Hippocampal formation (tissue), 2 donors: ENCODE results near the gene POMP.
A peak's percentile ranks its signal among the peaks of the same experiment; 100 is the strongest.

Experiments used
- DNase-seq, 2 donors: peaks; one replicate each; lab custom pipeline; 2025; lab: John Stamatoyannopoulos, UW

POMP gene

GRCh38 chr13:28658796-28659620 lies at the start of gene POMP:
TSS of gene POMP (plus strand) at chr13:28659130. CDS start at chr13:28659185, 55 bp downstream.
- DNase-seq = peak; percentile 84 to 91

- no peak for DNase-seq
Observed at GRCh38 chr13:28609381-28609780, 49.5 kb upstream of the POMP start.

DNA sequence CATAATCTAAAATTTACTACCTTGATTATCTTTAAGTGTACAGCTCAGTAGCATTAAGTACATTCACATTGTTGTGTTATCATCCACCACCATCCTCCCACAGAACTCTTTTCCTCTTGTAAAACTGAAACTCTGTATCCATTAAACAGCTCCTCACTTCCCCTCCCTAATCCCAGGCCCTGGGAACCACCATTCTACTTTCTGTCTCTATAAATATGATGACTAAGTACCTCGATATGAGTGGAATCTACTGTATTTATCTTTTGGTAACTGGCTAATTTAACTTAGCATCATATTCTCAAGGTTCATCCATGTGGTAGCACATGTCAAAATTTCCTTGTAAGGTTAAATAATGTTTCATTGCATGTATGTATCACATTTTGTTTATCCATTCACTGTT lies 49.0 kb upstream of the POMP start:
- no peak for DNase-seq

- no peak for DNase-seq
Observed at GRCh38 chr13:28610996-28611395, 47.9 kb upstream of the POMP start.

DNA sequence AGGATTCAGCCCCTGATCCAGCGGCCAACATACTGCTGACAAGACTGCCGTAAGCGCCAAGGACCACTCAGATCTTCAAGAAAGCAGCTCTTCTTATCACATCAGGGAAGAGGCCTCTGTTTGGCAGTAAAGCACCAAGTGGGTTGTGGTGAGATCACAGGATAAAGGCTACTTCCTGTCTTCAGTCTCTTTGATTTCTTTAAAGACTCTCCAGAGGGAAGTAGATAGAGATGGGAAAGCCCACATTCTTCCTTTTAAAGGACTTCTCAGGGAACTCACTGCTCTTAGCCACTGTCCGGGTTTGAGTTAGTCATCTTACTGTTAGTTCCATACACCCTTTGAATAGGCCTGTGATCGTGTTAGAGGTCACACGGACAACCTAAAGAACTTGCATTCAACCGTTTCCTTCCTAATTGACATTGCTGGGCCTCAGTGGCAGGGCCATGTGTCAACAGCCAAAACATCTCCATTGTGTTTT lies 47.2 kb upstream of the POMP start:
- peak in 1 of 2 donors; percentile 23 for DNase-seq

DNA sequence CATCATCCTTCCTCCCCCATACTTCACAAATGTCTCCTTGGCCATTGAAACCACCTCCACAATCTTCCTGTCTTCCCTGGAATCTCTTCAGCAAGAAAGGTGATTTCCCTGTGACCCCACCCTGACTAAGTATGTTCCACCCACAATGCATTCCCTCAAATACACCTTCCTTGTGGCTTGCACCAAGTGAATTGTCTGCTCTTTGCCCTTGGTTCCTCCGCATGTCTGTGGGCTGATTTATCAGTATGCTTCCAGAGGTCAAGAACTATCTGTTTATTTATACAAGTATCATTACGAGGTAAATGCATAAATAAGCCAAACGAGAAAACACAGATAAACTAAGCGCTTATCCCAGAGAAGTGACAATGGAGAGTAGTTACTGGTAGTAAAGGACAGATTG lies 45.4 kb upstream of the POMP start:
- DNase-seq = no peak

GRCh38 chr13:28615916-28616446 lies 42.9 kb upstream of the POMP start:
- DNase-seq = no peak

DNA sequence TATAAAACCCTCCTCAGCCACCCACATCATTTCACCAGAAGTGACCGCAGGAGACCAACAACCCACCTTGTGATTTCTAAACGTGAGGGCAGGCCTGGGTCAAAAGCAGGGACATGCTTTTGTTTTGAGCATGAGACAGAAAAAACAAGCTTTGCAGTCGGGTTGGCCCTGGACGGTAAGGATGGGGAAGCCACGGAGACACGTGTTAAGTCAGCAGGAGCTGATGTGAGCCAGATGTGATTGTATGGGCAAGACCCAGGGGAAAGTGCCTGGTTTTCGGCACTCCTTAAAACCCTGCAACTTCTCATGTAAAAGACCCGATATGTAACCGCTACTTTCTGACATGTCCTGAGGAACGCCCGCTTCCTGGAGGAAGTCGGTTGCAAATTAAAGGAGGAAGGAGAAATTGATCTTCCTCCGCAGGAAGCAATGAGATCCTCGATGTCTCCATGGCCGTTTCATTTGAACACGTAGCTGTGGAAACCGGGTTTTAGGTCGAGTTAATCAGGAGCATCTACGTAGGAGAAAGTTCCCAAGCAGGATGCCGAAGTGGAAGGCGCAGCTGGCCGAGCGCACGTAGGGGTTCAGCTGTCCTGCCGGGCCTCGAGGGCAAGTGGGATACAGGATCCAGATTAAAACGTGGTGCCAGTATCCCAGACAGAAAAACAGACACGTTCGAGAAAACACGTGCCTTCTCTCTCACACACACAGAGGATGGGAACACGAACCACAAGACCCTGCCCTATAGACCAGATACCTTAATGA lies 40.5 kb upstream of the POMP start:
- DNase-seq = no peak

DNA sequence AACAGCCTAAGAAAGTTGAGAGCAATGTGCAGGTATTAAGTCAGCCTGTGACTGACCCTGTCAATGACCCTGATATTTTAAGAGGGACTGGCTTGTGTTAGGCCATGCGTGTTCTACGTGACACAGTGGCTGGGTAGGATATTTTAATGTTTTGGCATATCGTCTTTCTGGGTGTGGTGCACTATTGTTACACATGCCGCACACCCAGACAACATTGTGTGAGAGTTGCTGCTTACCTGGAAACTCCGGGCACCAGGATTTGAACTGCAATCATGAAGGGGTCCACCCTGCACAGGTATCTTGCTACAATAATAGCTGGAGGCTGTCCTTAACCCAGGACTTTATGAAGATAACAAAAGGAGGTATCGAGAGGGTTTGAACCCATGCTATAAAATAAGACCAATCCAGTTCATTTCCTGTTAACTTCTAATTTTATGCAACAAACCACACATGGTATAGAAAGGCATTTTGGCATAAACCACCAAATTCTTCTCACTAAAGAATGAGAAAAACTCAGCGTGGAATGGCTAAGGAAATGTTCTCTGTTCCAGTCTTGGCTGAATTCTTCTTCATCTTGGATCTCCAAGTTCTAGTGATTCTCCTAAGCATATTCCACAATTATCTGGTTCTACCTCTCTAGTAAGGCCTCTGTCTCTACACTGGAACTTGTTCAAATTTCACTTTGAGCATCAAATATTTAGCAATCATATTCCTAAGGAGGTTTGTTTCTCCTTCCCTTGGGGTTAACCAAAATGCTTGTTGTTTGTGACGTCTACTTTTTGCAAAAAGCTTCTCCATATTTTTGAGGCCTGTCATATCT lies 38.7 kb upstream of the POMP start:
- DNase-seq = no peak

- no peak for DNase-seq
Observed at GRCh38 chr13:28621449-28621848, 37.5 kb upstream of the POMP start.

- DNase-seq = peak; percentile 20 to 23
Observed at GRCh38 chr13:28622286-28622685, 36.6 kb upstream of the POMP start.

DNA sequence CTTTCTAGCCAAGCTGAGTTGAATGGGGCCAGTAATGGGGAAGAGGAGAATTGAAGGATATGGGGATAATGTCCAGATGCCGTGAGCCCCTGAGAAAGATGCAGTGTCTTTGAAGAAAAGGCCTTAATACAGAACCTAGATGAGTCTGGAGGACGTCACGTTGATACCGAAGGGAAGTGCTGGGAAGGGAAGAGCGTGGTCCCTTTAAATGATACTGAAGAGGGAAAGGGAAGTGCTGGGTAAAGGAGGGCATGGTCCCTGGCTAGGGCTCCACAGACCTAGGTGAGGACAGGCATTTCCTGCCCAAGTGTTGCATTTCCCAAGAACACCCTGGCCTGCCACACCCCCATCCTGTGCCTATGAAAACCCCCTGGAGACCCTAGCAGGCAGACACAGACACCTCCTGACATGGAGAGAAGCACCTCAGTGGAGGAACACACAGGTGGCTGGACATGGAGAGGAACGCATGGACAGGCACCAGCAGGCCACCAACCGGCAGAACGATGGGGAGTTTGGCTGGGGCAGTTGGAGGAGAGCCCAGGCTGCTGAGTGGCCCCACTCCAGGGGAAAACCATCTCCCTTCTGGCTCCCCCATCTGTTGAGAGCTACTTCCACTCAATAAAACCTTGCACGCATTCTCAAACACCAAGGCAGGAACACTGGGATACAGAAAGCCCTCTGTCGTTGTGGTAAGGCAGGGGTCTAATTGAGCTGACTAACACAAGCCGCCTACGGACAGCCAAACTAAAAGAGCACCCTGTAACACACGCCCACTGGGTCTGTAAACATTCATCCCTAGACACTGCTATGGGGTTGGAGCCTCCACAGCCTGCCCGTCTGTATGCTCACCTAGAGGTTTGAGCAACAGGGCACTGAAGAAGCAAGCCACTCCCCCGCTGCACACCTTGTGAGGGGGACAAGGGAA lies 34.9 kb upstream of the POMP start:
- no peak for DNase-seq

GRCh38 chr13:28624707-28625432 lies 34.1 kb upstream of the POMP start:
- DNase-seq = no peak

- DNase-seq = no peak
Observed at GRCh38 chr13:28626266-28626665, 32.7 kb upstream of the POMP start.

- no peak for DNase-seq
Observed at GRCh38 chr13:28628241-28628640, 30.7 kb upstream of the POMP start.

DNA sequence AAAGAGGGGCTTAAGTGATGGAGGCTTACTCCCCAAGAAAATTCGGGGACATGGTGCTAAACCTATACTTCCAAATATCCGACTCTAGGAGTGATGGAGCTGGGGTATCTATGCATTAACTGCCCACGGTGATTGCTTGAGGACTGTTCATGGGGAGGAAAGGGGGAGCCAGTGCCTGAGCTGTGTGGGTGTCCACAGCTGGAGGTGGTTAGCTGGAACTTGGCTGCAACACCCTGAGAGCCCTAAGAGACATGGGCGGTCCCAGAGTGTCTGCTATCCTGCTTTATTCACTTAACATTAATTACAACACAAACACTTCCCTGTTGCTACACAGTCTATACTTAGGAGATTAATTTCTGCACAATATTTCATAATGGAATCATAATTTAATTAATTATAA lies 28.1 kb upstream of the POMP start:
- no peak for DNase-seq

DNA sequence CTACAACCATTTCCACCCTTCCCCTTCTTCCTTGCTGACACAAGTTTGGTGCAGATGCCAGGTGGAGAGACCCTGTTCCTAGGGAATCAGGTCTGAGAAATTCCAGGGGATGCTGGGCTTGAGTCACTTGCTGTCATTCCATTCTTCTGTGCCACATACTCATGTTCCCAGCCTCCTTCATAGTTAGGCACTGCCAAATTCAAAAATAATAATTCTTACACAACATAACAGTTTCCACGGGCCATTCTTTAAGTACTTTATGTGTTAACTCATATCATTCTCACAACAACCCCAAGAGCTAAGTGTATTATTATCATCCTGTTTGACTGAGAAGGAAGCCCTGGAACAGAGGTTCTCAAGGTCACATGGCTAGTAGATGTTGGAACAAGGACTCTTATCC lies 27.1 kb upstream of the POMP start:
- DNase-seq = no peak

- DNase-seq = no peak
Observed at GRCh38 chr13:28636069-28636468, 22.9 kb upstream of the POMP start.

DNA sequence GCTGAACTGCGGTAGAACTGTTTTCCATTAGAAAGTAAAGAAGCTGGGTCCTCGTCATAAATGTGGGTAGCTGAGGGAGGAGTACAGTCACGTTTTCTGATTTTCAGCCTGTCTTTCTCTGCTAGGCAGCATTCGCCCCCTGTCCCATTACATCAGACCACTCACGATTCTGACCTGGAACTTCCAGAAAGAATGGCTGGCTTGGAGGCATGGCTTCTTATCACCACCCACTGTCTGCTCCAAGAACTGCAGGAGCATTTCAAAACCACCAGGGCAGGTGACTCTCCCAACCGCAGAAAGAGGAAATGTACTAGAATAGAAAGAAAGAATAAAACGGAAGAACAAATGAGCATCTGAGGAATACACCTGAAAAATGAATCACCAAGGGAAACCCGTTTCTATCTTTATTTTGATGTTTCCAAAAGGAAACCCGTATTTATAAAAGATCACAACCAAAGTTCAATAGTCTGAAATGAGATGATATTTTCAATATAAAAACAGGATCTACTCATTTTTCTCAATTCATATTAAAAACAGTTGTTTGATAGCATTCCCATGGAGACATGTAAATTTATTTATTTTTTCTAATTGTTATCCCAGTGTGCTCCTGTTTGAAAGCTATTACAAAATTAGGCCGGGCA lies 22.1 kb upstream of the POMP start:
- DNase-seq = peak in 1 of 2 donors; percentile 21
